Liver (tissue), 9 donors: Measurements from ENCODE around the gene MED29. TPM values are rescaled to one million over a fixed set of nuclear protein-coding genes. Genes with fewer than 3 reads are reported as not detected.

Experiments
- DNase-seq: peaks from one replicate; pipeline ENCODE4 v3.0.0-alpha.2; 2017; ENCODE audit warnings: low spot score
- H3K27ac ChIP-seq, 2 donors: one replicate each; pipeline ENCODE4 v1.7.0; 2013; ENCODE audit warnings: inconsistent platforms in 2 of 2, low read length in 2 of 2, control low read depth in 1 of 2, low read depth in 1 of 2, mild to moderate bottlenecking in 1 of 2
- H3K27me3 ChIP-seq, 4 donors: one replicate each; pipeline versions ENCODE4 v1.6.1 to v1.7.0; 2013; ENCODE audit warnings: low read length in 3 of 4, inconsistent platforms in 1 of 4, mild to moderate bottlenecking in 1 of 4, moderate library complexity in 1 of 4; ENCODE audit not compliant: control insufficient read depth in 4 of 4, insufficient read depth in 4 of 4
- H3K36me3 ChIP-seq, 4 donors: one replicate each; pipeline versions ENCODE4 v1.6.1 to v1.7.0; 2013; ENCODE audit warnings: low read length in 3 of 4, mild to moderate bottlenecking in 3 of 4, low read depth in 1 of 4, moderate library complexity in 1 of 4; ENCODE audit not compliant: control insufficient read depth in 4 of 4, insufficient read depth in 3 of 4
- H3K4me1 ChIP-seq, 4 donors: one replicate each; pipeline versions ENCODE4 v1.6.1 to v1.7.0; 2013; ENCODE audit warnings: low read length in 3 of 4, mild to moderate bottlenecking in 3 of 4, moderate library complexity in 1 of 4; ENCODE audit not compliant: control insufficient read depth in 4 of 4, insufficient read depth in 4 of 4
- H3K4me3 ChIP-seq, 3 donors: one replicate each; pipeline versions ENCODE4 v1.6.1 to v1.7.0; 2013; ENCODE audit warnings: low read length in 3 of 3, control low read depth in 1 of 3, low read depth in 1 of 3, mild to moderate bottlenecking in 1 of 3
- H3K9ac ChIP-seq, 2 donors: one replicate each; pipeline ENCODE4 v1.7.0; 2013; ENCODE audit warnings: low read length in 2 of 2, mild to moderate bottlenecking in 2 of 2, moderate library complexity in 2 of 2, control low read depth in 1 of 2, low read depth in 1 of 2
- H3K9me3 ChIP-seq, 4 donors: one replicate each; pipeline versions ENCODE4 v1.6.1 to v1.7.0; 2013; ENCODE audit warnings: low read length in 3 of 4; ENCODE audit not compliant: control insufficient read depth in 4 of 4
- EGR1 ChIP-seq, 2 donors: IDR thresholded peaks; 2 replicates each; pipeline ENCODE4 v1.6.1; 2016 to 2018; ENCODE audit warnings: antibody characterized with exemption in 2 of 2, low read depth in 2 of 2
- FOXA1 ChIP-seq: IDR thresholded peaks from 2 replicates; pipeline ENCODE4 v1.6.1; 2016; ENCODE audit warnings: antibody characterized with exemption
- FOXA2 ChIP-seq: IDR thresholded peaks from 2 replicates; pipeline ENCODE4 v1.6.1; 2016; ENCODE audit warnings: antibody characterized with exemption
- GABPA ChIP-seq, 2 donors: IDR thresholded peaks in 1 of 2; conservative IDR thresholded peaks in 1 of 2; 2 replicates each; pipeline ENCODE4 v1.6.1; 2016; ENCODE audit warnings: antibody characterized with exemption in 2 of 2, mild to moderate bottlenecking in 1 of 2, moderate library complexity in 1 of 2
- HNF4A ChIP-seq, 2 donors: conservative IDR thresholded peaks; 2 replicates each; pipeline ENCODE4 v1.6.1; 2016; ENCODE audit warnings: antibody characterized with exemption in 2 of 2, mild to moderate bottlenecking in 2 of 2
- HNF4G ChIP-seq: IDR thresholded peaks from 2 replicates; pipeline ENCODE4 v1.6.1; 2016; ENCODE audit warnings: antibody characterized with exemption
- JUND ChIP-seq, 2 donors: IDR thresholded peaks; 2 replicates each; pipeline ENCODE4 v1.6.1; 2016; ENCODE audit warnings: antibody characterized with exemption in 2 of 2
- NR2F2 ChIP-seq: IDR thresholded peaks from 2 replicates; pipeline ENCODE4 v1.6.1; 2016; ENCODE audit warnings: antibody characterized with exemption
- RAD21 ChIP-seq, 2 donors: IDR thresholded peaks; 2 replicates each; pipeline ENCODE4 v1.6.1; 2016; ENCODE audit warnings: antibody characterized with exemption in 2 of 2, mild to moderate bottlenecking in 2 of 2
- RXRA ChIP-seq, 2 donors: IDR thresholded peaks; 2 replicates each; pipeline ENCODE4 v1.6.1; 2017 to 2018; ENCODE audit warnings: antibody characterized with exemption in 2 of 2, mild to moderate bottlenecking in 1 of 2
- SP1 ChIP-seq: IDR thresholded peaks from 2 replicates; pipeline ENCODE4 v1.6.1; 2018; ENCODE audit warnings: antibody characterized with exemption, mild to moderate bottlenecking
- TAF1 ChIP-seq: conservative IDR thresholded peaks from 2 replicates; pipeline ENCODE4 v1.6.1; 2016; ENCODE audit warnings: antibody characterized with exemption, mild to moderate bottlenecking
- YY1 ChIP-seq: IDR thresholded peaks from 2 replicates; pipeline ENCODE4 v1.6.1; 2016; ENCODE audit warnings: antibody characterized with exemption, mild to moderate bottlenecking
- WGBS: extraction: QIAGEN DNeasy Blood & Tissue Kit; methylation state at CpG from one replicate; pipeline ENCODE4 v1.1.7; 2013; 5-methylcytosine and 5-hydroxymethylcytosine counted together
- polyA plus RNA-seq, 2 donors: library from polyadenylated mRNA; stranded (reverse) in 1 of 2; unstranded in 1 of 2; fragments of 200-250 nt in 1 of 2; fragments of >200 nt in 1 of 2; fragmentation: Nextera tagmentation in 1 of 2; extraction: Ambion mirVana in 1 of 2; gene quantifications; one replicate each; pipeline versions ENCODE4 v1.2.1 to v1.2.3, GENCODE V29; 2013 to 2015
- total RNA-seq, 2 donors: library from RNA; depleted of rRNA; stranded (reverse); fragments of >200 nt; gene quantifications; one replicate each; pipeline ENCODE4 v1.2.3, GENCODE V29; 2014
- TF ChIP-seq, protein P1 (sequence below): IDR thresholded peaks from 2 replicates; pipeline ENCODE4 v1.6.1; 2016; ENCODE audit warnings: antibody characterized with exemption
- TF ChIP-seq, protein P2 (sequence below): IDR thresholded peaks from 2 replicates; pipeline ENCODE4 v1.6.1; 2016; ENCODE audit warnings: antibody characterized with exemption
- TF ChIP-seq, protein P3 (sequence below): IDR thresholded peaks from 2 replicates; pipeline ENCODE4 v1.6.1; 2016; ENCODE audit warnings: antibody characterized with exemption, mild to moderate bottlenecking
- TF ChIP-seq, protein P4 (sequence below): fragments of 150-350 bp; IDR thresholded peaks from 2 replicates; pipeline ENCODE4 v1.5.1; 2017; ENCODE audit warnings: improper control_type of control experiment, low read depth, low read length; ENCODE audit not compliant: missing input control
- TF ChIP-seq, protein P5 (sequence below): IDR thresholded peaks from 2 replicates; pipeline ENCODE4 v1.6.1; 2016; ENCODE audit warnings: antibody characterized with exemption
- donor health status: healthy.
- donor health status: healthy.
- donor health status: healthy.
- donor health status: healthy.
- donor health status: healthy.

MED29 gene
- total and polyA plus RNA-seq, 4 donors: 11.0 to 24.2 (median 17.4) TPM

DNA sequence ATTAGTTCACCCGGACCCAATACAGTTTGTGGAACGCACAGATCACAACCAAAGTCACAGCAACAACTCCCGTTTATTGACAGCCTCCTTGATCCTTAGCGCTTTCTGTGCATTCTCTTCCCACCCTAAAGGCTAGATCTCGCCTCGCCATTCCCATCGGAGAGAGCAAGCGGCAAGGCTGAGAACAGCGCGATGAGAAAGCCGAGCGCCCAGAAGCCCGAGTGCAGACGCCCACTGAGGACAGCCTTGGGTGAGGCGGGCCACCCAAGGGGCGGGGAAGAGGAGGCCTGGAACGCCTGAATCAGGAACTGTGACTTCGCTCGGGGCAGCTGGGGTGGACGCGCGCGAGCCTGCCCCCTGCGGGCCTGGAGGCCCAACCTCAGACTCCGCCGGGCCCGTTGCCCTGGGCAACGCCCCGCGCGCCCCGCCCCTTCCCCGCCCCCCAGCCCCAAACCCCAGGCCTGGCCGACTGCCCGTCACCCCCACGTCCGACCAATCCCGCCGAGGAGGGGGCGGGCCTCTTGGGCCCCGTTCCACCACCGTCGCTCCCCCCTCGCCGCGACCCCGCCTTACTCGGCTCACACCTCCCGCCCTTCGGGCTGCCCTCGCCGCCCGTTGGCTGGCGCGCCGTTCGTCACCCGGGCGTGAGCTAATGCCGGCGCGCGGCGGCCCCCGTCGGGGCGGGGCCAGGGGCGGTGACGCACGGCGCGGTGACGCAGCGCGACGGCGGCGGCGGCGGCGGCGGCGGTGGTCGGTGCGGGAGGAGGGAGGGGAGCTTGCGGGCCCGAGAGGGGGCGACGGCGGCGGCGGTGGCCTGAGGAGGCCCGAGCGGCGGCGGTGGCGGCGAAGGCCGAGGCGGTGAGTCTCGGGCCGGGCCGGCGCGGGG is 49.2 kb upstream of the MED29 start, which contains the start of gene SAMD4B:
Gene SAMD4B (plus strand): TSS at position 703 of the 886 bp plus-strand sequence. CDS start 14,473 bp downstream, outside the sequence.
- H3K9me3 ChIP-seq: no peaks in the 10 kb centered on the region
- H3K36me3 ChIP-seq: peaks cover 0 to 4% (median 0%) of the 10 kb centered on the region in 4 donors
- H3K27me3 ChIP-seq: no peaks in the 10 kb centered on the region
- peak within 1 kb of the TSS; percentile 72 to 99 (median 91) for H3K4me3 ChIP-seq
- H3K27ac ChIP-seq: peak within 1 kb of the TSS; percentile 81 to 82
- TF ChIP-seq HNF4A (conservative IDR thresholded peaks at IDR 0.05) (peak in 1 of 2 donors; percentile 33), FOXA2 (peak; percentile 16), NR2F2 (peak; percentile 34), TAF1 (peak; percentile 90), EGR1 (IDR thresholded peaks at IDR 0.05; ENCODE audit: low read depth in 2 of 2) (no peak), FOXA1 (peak; percentile 26), JUND (IDR thresholded peaks at IDR 0.05) (no peak), RAD21 (IDR thresholded peaks at IDR 0.05) (peak; percentile 60 to 77), HNF4G (no peak), YY1 (peak; percentile 81), GABPA (IDR thresholded peaks at IDR 0.05 in 1 of 2, conservative IDR thresholded peaks at IDR 0.05 in 1 of 2) (peak; percentile 79 to 90), RXRA (IDR thresholded peaks at IDR 0.05) (peak; percentile 52 to 66), SP1 (peak; percentile 60)
- TF ChIP-seq, protein P1, sequence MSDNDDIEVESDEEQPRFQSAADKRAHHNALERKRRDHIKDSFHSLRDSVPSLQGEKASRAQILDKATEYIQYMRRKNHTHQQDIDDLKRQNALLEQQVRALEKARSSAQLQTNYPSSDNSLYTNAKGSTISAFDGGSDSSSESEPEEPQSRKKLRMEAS: no peak
- TF ChIP-seq, protein P2, sequence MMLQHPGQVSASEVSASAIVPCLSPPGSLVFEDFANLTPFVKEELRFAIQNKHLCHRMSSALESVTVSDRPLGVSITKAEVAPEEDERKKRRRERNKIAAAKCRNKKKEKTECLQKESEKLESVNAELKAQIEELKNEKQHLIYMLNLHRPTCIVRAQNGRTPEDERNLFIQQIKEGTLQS: no peak
- TF ChIP-seq, protein P3, sequence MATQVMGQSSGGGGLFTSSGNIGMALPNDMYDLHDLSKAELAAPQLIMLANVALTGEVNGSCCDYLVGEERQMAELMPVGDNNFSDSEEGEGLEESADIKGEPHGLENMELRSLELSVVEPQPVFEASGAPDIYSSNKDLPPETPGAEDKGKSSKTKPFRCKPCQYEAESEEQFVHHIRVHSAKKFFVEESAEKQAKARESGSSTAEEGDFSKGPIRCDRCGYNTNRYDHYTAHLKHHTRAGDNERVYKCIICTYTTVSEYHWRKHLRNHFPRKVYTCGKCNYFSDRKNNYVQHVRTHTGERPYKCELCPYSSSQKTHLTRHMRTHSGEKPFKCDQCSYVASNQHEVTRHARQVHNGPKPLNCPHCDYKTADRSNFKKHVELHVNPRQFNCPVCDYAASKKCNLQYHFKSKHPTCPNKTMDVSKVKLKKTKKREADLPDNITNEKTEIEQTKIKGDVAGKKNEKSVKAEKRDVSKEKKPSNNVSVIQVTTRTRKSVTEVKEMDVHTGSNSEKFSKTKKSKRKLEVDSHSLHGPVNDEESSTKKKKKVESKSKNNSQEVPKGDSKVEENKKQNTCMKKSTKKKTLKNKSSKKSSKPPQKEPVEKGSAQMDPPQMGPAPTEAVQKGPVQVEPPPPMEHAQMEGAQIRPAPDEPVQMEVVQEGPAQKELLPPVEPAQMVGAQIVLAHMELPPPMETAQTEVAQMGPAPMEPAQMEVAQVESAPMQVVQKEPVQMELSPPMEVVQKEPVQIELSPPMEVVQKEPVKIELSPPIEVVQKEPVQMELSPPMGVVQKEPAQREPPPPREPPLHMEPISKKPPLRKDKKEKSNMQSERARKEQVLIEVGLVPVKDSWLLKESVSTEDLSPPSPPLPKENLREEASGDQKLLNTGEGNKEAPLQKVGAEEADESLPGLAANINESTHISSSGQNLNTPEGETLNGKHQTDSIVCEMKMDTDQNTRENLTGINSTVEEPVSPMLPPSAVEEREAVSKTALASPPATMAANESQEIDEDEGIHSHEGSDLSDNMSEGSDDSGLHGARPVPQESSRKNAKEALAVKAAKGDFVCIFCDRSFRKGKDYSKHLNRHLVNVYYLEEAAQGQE: peak; percentile 84
- TF ChIP-seq, protein P4, sequence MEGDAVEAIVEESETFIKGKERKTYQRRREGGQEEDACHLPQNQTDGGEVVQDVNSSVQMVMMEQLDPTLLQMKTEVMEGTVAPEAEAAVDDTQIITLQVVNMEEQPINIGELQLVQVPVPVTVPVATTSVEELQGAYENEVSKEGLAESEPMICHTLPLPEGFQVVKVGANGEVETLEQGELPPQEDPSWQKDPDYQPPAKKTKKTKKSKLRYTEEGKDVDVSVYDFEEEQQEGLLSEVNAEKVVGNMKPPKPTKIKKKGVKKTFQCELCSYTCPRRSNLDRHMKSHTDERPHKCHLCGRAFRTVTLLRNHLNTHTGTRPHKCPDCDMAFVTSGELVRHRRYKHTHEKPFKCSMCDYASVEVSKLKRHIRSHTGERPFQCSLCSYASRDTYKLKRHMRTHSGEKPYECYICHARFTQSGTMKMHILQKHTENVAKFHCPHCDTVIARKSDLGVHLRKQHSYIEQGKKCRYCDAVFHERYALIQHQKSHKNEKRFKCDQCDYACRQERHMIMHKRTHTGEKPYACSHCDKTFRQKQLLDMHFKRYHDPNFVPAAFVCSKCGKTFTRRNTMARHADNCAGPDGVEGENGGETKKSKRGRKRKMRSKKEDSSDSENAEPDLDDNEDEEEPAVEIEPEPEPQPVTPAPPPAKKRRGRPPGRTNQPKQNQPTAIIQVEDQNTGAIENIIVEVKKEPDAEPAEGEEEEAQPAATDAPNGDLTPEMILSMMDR: peak; percentile 87
- TF ChIP-seq, protein P5, sequence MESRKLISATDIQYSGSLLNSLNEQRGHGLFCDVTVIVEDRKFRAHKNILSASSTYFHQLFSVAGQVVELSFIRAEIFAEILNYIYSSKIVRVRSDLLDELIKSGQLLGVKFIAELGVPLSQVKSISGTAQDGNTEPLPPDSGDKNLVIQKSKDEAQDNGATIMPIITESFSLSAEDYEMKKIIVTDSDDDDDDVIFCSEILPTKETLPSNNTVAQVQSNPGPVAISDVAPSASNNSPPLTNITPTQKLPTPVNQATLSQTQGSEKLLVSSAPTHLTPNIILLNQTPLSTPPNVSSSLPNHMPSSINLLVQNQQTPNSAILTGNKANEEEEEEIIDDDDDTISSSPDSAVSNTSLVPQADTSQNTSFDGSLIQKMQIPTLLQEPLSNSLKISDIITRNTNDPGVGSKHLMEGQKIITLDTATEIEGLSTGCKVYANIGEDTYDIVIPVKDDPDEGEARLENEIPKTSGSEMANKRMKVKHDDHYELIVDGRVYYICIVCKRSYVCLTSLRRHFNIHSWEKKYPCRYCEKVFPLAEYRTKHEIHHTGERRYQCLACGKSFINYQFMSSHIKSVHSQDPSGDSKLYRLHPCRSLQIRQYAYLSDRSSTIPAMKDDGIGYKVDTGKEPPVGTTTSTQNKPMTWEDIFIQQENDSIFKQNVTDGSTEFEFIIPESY: peak; percentile 65
- WGBS: under 1% methylated on average over 105 of the region's 105 CpGs
- H3K4me1 ChIP-seq: peaks cover 5 to 29% (median 16%) of the 10 kb centered on the region in 4 donors
- DNase-seq: peak; percentile 99
- peak within 1 kb of the TSS; percentile 80 to 97 for H3K9ac ChIP-seq
